Endothelial cell of umbilical vein (primary cell): ENCODE measurements around the gene BCL2. TPM values are rescaled to one million over a fixed set of nuclear protein-coding genes. Genes with fewer than 3 reads are reported as not detected.
A peak's percentile ranks its signal among the peaks of the same experiment; 100 is the strongest.

Source experiments
- BruUV-seq: library from RNA; stranded (reverse); fragments of 400-500 nt; replicated peaks from 2 replicates; lab custom pipeline; 2021; lab: Mats Ljungman, UMichigan
- CTCF ChIA-PET: fragments of 300-600, 350-600 bp; sonication (Branson Sonifier 250); formaldehyde crosslinking; loops from one replicate; lab custom pipeline; 2021; ENCODE audit warnings: antibody characterized with exemption, inconsistent platforms; lab: Charles Lee
- POLR2A ChIA-PET: fragments of 300-600, 350-600 bp; sonication (Branson Sonifier 250); formaldehyde crosslinking; loops from one replicate; lab custom pipeline; 2021; ENCODE audit warnings: antibody characterized with exemption, inconsistent platforms; lab: Charles Lee
- DNase-seq: peaks from one replicate; pipeline ENCODE4 v3.0.0-alpha.2; 2011; ENCODE audit warnings: low read depth, low spot score
- FAIRE-seq: peaks from 2 replicates; lab custom pipeline; 2011; peaks lifted over from hg19 to GRCh38; lab: Jason Lieb, UNC
- H2AFZ ChIP-seq: 2 replicates; pipeline ENCODE4 v1.6.0; 2012; ENCODE audit warnings: low read depth, low read length, control low read depth, inconsistent platforms
- H3K27ac ChIP-seq: 2 replicates; pipeline ENCODE4 v1.5.1; 2011; ENCODE audit warnings: low read depth, mild to moderate bottlenecking, control low read depth, low read length, moderate library complexity; ENCODE audit not compliant: insufficient read depth
- H3K27me3 ChIP-seq, 2 experiments: 2 replicates each; pipeline versions ENCODE4 v1.6.0 to v1.6.1; 2011; ENCODE audit warnings: low read length in 2 of 2, mixed read lengths in 1 of 2; ENCODE audit not compliant: control insufficient read depth in 2 of 2, insufficient read depth in 2 of 2
- H3K36me3 ChIP-seq, 2 experiments: 2 replicates in 1 of 2; 3 replicates in 1 of 2; pipeline ENCODE4 v1.5.1; 2011; ENCODE audit warnings: low read length in 2 of 2, mild to moderate bottlenecking in 1 of 2, moderate library complexity in 1 of 2; ENCODE audit not compliant: control insufficient read depth in 2 of 2, insufficient read depth in 2 of 2; ENCODE audit errors: extremely low read depth in 1 of 2
- H3K4me1 ChIP-seq: 3 replicates; pipeline ENCODE4 v1.5.1; 2011; ENCODE audit warnings: mild to moderate bottlenecking, low read length; ENCODE audit not compliant: control insufficient read depth, insufficient read depth; ENCODE audit errors: extremely low read depth
- H3K4me2 ChIP-seq: 2 replicates; pipeline ENCODE4 v1.6.1; 2011; ENCODE audit warnings: low read length, control low read depth, mixed read lengths; ENCODE audit not compliant: insufficient read depth
- H3K4me3 ChIP-seq, 3 experiments: fragments of 200-600 bp in 1 of 3; sonication (generic), shearing (Covaris generic) in 1 of 3; replicated peaks in 1 of 3; 2 replicates each; pipeline ENCODE4 v1.5.1; 2011 to 2016; ENCODE audit warnings: control low read depth in 3 of 3, low read length in 3 of 3, mild to moderate bottlenecking in 2 of 3, inconsistent platforms in 1 of 3, low read depth in 1 of 3, moderate library complexity in 1 of 3; ENCODE audit not compliant: insufficient read depth in 1 of 3
- H3K79me2 ChIP-seq: 2 replicates; pipeline ENCODE4 v1.6.0; 2012; ENCODE audit warnings: low read length, inconsistent platforms; ENCODE audit not compliant: control insufficient read depth, insufficient read depth
- H3K9ac ChIP-seq: replicated peaks from 2 replicates; pipeline ENCODE3; 2011; ENCODE audit warnings: low read length, control low read depth; ENCODE audit not compliant: insufficient read depth; ENCODE audit errors: extremely low read depth
- H3K9me1 ChIP-seq: replicated peaks from 3 replicates; pipeline ENCODE4 v1.6.0; 2011; ENCODE audit warnings: mild to moderate bottlenecking, low read length; ENCODE audit not compliant: control insufficient read depth, insufficient read depth; ENCODE audit errors: extremely low read depth
- H3K9me3 ChIP-seq: replicated peaks from 2 replicates; pipeline ENCODE4 v1.5.1; 2012; ENCODE audit warnings: low read length, inconsistent platforms; ENCODE audit not compliant: control insufficient read depth, insufficient read depth
- H4K20me1 ChIP-seq: replicated peaks from 2 replicates; pipeline ENCODE3; 2011; ENCODE audit warnings: mild to moderate bottlenecking, low read length; ENCODE audit not compliant: control insufficient read depth, insufficient read depth; ENCODE audit errors: extremely low read depth
- CTCF ChIP-seq, 2 donors: IDR thresholded peaks; 1 replicate in 1 of 2; 2 replicates in 1 of 2; pipeline ENCODE4 v1.5.1; 2011; ENCODE audit warnings: low read length in 2 of 2, mild to moderate bottlenecking in 2 of 2, moderate library complexity in 2 of 2, control low read depth in 1 of 2, inconsistent platforms in 1 of 2, low read depth in 1 of 2; ENCODE audit not compliant: insufficient read depth in 1 of 2; ENCODE audit errors: extremely low read depth in 1 of 2
- FOS ChIP-seq: IDR thresholded peaks from 2 replicates; pipeline ENCODE4 v1.6.1; 2011; ENCODE audit warnings: mild to moderate bottlenecking, low read length, moderate library complexity, borderline replicate concordance; ENCODE audit not compliant: insufficient read depth
- JUN ChIP-seq: IDR thresholded peaks from 2 replicates; pipeline ENCODE4 v1.6.1; 2011; ENCODE audit warnings: borderline replicate concordance, low read depth; ENCODE audit not compliant: insufficient read length, insufficient read depth
- MAX ChIP-seq: IDR thresholded peaks from 2 replicates; pipeline ENCODE4 v1.6.1; 2011; ENCODE audit not compliant: insufficient read depth, insufficient read length
- MYC ChIP-seq: IDR thresholded peaks from one replicate; pipeline ENCODE4 v1.6.1; 2011; ENCODE audit warnings: mild to moderate bottlenecking, low read depth, low read length
- POLR2A ChIP-seq: IDR thresholded peaks from 2 replicates; pipeline ENCODE4 v1.6.1; 2012; ENCODE audit warnings: low read depth, mild to moderate bottlenecking, control low read depth, low read length
- POLR2AphosphoS5 ChIP-seq: IDR thresholded peaks from 2 replicates; pipeline ENCODE4 v1.6.1; 2012; ENCODE audit warnings: low read depth, mild to moderate bottlenecking, control low read depth, low read length, moderate library complexity; ENCODE audit not compliant: insufficient read depth
- dilution Hi-C: fragments of 300-500 bp; cut with MboI; formaldehyde crosslinking; loops from one replicate; pipeline ENCODE4 v1.15.0; 2019; ENCODE audit warnings: low sequenced_read_pairs; ENCODE audit not compliant: extremely low pct_ligation_motif_present
- intact Hi-C: fragments of 100-400 bp; cut with micrococcal nuclease; formaldehyde crosslinking; loops from one replicate; pipeline ENCODE4 v1.10.0; 2022
- polyA plus RNA-seq, 4 experiments: library from polyadenylated mRNA; depleted of rRNA in 3 of 4; stranded (reverse) in 3 of 4; unstranded in 1 of 4; fragments of >200 nt; gene quantifications; 2 replicates each; pipeline versions ENCODE4 v1.2.1 to v1.2.3, GENCODE V29; 2011 to 2012; ENCODE audit warnings: missing spikeins in 1 of 4
- total RNA-seq: library from RNA; stranded (reverse); gene quantifications from 2 replicates; pipeline ENCODE4 v1.2.3, GENCODE V29; 2021

Gene BCL2
- total and polyA plus RNA-seq, 2 donors (not counting 3 experiments of a cell fraction or from before 2014, with no cell fraction given) = 0.35 to 5.0 TPM

- FAIRE-seq (no peak), DNase-seq (no peak)
- Histone ChIP-seq H3K27ac (no peak overlapping the region), H3K4me2 (peak overlapping the region; percentile 95), H3K36me3 (no peaks in the 10 kb centered on the region), H3K9me3 (no peaks in the 10 kb centered on the region), H2AFZ (no peak overlapping the region), H4K20me1 (no peaks in the 10 kb centered on the region), H3K4me3 (no peak overlapping the region), H3K4me1 (peaks cover 12% of the 10 kb centered on the region), H3K9ac (no peak overlapping the region), H3K9me1 (no peaks in the 10 kb centered on the region), H3K79me2 (peaks cover 29% of the 10 kb centered on the region), H3K27me3 (no peaks in the 10 kb centered on the region)
- TF ChIP-seq MYC (no peak), MAX (no peak), FOS (no peak), JUN (no peak), POLR2A (no peak), POLR2AphosphoS5 (no peak), CTCF (IDR thresholded peaks at IDR 0.05; ENCODE audit: extremely low read depth in 1 of 2, insufficient read depth in 1 of 2, low read depth in 1 of 2, low read length in 2 of 2) (no peak)
- dilution Hi-C loops = no loop called here
- no TSS peak for BruUV-seq
- CTCF ChIA-PET = no interaction called here
- POLR2A ChIA-PET = no interaction called here
- intact Hi-C loops = no loop called here
These were observed 49.0 kb upstream of the BCL2 start for GRCh38 chr18:63368611-63369010.
